WI38 (cell line): Measurements from ENCODE around the gene FBXL7.

Experiments
- H3K4me3 ChIP-seq: 2 replicates; pipeline ENCODE4 v1.5.1; 2011; ENCODE audit warnings: low read depth, mild to moderate bottlenecking, control low read depth, low read length
- TF ChIP-seq, protein P1 (sequence below): IDR thresholded peaks from 2 replicates; pipeline ENCODE4 v1.5.1; 2012; ENCODE audit warnings: low read depth, mild to moderate bottlenecking, control low read depth, low read length

FBXL7 gene

DNA sequence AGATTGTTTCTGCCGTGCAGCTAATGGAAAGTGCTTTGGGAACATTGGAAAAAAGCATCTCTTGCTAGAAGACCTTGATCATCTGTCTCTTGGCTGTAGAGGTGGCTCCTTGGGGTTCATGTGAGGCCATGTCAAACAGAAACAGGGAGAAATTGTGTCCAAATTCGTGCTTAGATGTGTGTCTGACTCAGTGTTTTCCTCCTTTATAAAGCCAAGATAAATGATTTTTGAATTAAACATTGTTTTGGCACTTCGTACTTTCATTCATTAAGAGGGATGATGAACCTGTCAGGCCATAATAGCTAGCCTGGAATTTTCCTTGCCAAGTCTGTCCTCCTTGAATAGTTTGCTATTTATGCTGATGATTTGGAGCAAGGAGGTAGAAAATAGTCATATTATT lies 143.8 kb downstream of the FBXL7 start:
- TF ChIP-seq, protein P1, sequence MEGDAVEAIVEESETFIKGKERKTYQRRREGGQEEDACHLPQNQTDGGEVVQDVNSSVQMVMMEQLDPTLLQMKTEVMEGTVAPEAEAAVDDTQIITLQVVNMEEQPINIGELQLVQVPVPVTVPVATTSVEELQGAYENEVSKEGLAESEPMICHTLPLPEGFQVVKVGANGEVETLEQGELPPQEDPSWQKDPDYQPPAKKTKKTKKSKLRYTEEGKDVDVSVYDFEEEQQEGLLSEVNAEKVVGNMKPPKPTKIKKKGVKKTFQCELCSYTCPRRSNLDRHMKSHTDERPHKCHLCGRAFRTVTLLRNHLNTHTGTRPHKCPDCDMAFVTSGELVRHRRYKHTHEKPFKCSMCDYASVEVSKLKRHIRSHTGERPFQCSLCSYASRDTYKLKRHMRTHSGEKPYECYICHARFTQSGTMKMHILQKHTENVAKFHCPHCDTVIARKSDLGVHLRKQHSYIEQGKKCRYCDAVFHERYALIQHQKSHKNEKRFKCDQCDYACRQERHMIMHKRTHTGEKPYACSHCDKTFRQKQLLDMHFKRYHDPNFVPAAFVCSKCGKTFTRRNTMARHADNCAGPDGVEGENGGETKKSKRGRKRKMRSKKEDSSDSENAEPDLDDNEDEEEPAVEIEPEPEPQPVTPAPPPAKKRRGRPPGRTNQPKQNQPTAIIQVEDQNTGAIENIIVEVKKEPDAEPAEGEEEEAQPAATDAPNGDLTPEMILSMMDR: no peak
- H3K4me3 ChIP-seq: no peak overlapping the region

DNA sequence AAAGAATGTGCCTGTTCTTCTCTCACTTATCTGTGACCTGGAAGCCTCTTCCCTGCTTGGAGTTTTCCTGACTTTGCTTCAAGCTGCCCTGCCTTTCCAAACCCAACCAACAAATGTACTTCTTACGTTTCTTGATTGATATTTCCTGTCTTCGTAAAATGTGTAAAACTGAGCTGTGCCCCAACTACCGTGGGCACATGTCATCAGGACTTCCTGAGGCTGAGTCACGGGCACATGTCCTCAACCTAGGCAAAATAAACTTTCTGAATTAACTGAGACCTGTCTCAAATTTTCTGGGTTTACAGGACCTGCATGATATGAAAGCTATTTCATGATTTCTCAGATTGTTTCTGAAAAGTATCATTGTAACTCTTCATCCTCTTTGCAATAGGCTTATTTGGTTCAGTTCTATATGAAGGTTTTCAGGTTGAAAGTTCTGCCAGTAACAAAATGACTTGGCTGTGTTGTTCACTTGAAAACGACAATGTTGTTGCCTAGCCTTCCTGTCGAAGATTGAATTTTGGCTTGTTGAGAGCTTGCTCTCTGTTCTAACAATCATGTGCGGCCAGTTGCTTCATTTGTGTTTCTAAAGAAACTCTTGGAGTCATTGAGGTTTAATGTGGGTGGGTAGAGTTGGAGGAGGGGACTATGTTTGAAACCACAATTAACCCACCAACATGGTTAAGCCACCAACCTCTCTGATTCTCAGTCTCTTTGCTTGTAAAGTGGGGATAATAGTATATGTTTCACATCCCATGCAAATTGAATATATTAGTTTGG lies 145.6 kb downstream of the FBXL7 start:
- no peak overlapping the region for H3K4me3 ChIP-seq
- TF ChIP-seq, protein P1: no peak

DNA sequence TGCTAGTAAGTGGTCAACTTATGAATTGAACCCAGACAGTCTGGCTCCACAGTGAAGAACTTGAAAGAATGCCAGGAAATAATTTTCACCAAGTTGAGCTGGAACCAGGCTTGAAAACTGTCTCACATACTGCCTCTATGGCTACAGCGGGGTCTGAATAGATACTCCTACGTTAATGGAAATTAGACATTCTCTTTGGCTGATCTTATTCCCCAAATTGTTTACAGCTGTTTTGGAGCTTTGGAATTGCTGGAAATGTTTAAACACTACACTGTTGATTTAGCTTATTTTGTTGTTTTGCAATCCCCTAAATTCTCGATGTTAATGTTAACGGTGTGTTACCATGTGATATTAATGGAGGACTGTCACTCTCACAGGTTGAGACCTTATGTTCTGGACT lies 146.4 kb downstream of the FBXL7 start:
- TF ChIP-seq, protein P1: no peak

DNA sequence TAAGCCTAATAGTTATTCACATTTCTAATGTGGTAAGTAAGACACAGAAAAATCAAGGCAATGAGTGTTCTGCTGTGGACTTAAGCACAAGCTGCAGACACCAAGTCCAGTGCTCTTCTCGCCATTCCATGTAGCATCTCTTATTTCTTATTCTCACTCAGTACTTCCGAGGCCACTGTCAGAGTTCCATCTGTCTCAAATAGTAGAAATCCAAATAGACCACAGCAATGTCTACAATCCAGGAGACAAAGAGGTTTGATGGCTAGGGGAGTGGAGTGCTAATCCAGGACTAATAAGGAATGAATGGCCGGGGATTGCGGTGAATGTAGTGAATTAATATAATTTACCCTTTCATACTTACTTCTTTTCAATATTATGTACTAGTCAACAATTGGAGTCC lies 147.3 kb downstream of the FBXL7 start:
- TF ChIP-seq, protein P1: no peak

More for the DNA sequence above, 146.4 kb downstream of the FBXL7 start:
- H3K4me3 ChIP-seq: no peak overlapping the region

DNA sequence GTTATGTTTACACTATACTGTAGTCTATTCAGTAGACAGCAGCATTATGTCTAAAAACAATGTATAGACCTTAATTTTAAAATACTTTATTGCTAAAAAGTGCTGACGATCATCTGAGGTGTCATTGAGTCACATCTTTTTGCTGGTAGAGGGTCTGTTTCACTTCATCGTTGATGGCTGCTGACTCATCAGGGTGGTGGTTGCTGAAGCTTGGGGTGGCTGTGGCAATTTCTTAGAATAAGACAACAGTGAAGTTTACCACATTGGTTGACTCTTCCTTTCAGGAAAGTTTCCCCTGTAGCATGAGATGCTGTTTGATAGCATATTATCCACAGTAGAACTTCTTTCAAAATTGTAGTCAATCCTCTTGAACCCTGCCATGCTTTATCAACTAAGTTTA lies 150.3 kb downstream of the FBXL7 start:
- H3K4me3 ChIP-seq: no peak overlapping the region
- TF ChIP-seq, protein P1: no peak

More for the DNA sequence above, 147.3 kb downstream of the FBXL7 start:
- no peak overlapping the region for H3K4me3 ChIP-seq

DNA sequence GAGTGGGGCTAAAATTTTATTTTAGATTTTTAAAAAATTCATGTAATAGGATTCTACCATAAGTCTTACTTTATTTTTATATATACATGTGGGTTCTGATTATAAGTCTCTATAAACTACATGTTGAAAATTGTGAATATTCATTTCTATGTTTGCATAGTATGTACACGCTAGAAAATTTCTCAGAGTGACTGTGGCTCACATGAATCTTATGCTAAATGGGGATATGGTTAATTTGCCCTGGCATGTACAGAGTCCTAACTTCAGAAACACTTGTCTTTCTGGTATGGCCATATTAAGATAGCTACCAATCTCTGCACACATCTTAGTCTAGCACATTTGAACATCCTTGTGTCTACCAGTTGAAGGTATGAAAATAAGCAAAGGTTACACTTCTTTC lies 154.8 kb downstream of the FBXL7 start:
- H3K4me3 ChIP-seq: no peak overlapping the region
- TF ChIP-seq, protein P1: no peak

DNA sequence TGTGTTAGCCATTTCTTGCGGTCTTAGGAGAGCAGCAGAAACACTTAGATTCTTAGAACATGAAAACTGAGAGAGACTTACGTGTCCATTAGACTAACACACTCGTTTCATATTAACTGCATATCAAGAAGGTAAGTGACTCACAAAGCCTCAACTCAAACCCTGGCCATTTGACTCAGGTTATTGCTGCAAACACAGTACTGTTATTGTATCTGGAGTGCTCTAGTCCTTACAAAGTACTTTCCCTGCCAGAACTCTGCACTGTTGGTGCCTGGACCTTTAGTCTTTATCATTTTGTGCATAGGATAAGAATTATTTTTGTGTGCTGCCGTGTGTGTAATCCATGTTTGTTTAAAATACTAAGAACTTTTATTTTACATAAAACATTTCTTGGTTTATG lies 155.7 kb downstream of the FBXL7 start:
- TF ChIP-seq, protein P1: no peak
- H3K4me3 ChIP-seq: no peak overlapping the region
